ENCODE results near the gene ARFGAP1. TPM values are rescaled to one million over a fixed set of nuclear protein-coding genes. Genes with fewer than 3 reads are reported as not detected.

Gene ARFGAP1
- total and polyA plus RNA-seq, 10 of the 15 experiments (the other 5 are each of a cell fraction or from before 2014, with no cell fraction given), result 0.45 to 79.9 (median 30.8) TPM

DNA sequence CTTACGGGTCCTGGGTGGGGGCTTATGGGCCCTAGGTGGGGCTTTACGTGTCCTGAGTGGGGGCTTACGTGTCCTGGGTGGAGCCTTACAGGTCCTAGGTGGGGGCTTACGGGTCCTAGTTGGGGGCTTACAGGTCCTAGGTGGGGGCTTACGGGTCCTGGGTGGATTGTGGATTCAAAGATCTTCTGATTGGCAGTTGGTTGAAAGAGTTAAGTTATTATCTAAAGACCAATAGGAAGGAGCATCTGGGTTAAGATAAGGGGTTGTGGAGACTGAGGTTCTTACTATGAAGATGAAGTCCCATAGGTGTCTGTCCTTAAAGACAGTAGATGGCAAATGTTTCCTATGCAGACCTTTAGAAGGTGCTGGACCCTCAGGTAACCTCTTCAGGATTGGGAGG, 45.4 kb upstream of the ARFGAP1 start (continued):
- TF ChIP-seq, protein P1, sequence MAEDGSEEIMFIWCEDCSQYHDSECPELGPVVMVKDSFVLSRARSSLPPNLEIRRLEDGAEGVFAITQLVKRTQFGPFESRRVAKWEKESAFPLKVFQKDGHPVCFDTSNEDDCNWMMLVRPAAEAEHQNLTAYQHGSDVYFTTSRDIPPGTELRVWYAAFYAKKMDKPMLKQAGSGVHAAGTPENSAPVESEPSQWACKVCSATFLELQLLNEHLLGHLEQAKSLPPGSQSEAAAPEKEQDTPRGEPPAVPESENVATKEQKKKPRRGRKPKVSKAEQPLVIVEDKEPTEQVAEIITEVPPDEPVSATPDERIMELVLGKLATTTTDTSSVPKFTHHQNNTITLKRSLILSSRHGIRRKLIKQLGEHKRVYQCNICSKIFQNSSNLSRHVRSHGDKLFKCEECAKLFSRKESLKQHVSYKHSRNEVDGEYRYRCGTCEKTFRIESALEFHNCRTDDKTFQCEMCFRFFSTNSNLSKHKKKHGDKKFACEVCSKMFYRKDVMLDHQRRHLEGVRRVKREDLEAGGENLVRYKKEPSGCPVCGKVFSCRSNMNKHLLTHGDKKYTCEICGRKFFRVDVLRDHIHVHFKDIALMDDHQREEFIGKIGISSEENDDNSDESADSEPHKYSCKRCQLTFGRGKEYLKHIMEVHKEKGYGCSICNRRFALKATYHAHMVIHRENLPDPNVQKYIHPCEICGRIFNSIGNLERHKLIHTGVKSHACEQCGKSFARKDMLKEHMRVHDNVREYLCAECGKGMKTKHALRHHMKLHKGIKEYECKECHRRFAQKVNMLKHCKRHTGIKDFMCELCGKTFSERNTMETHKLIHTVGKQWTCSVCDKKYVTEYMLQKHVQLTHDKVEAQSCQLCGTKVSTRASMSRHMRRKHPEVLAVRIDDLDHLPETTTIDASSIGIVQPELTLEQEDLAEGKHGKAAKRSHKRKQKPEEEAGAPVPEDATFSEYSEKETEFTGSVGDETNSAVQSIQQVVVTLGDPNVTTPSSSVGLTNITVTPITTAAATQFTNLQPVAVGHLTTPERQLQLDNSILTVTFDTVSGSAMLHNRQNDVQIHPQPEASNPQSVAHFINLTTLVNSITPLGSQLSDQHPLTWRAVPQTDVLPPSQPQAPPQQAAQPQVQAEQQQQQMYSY (CRISPR knock-in tag; IDR thresholded peaks at IDR 0.05), result no peak
- no peak for TF ChIP-seq TBL1XR1 (IDR thresholded peaks at IDR 0.05; ENCODE audit: low read depth, low read length)
- no peak for TF ChIP-seq BHLHE40 (IDR thresholded peaks at IDR 0.05; ENCODE audit: borderline replicate concordance in 1 of 2, low read depth in 2 of 2, low read length in 1 of 2)
- TF ChIP-seq, protein P2, sequence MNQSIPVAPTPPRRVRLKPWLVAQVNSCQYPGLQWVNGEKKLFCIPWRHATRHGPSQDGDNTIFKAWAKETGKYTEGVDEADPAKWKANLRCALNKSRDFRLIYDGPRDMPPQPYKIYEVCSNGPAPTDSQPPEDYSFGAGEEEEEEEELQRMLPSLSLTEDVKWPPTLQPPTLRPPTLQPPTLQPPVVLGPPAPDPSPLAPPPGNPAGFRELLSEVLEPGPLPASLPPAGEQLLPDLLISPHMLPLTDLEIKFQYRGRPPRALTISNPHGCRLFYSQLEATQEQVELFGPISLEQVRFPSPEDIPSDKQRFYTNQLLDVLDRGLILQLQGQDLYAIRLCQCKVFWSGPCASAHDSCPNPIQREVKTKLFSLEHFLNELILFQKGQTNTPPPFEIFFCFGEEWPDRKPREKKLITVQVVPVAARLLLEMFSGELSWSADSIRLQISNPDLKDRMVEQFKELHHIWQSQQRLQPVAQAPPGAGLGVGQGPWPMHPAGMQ (IDR thresholded peaks at IDR 0.05; ENCODE audit: borderline replicate concordance), result no peak
- no peak for TF ChIP-seq MYC (IDR thresholded peaks at IDR 0.05; ENCODE audit: insufficient read depth, insufficient read length, insufficient replicate concordance, low read length, severe bottlenecking)
- TF ChIP-seq ZZZ3 (IDR thresholded peaks at IDR 0.05; ENCODE audit: control insufficient read depth, insufficient read length, low read depth), result no peak
- TF ChIP-seq POLR2A (IDR thresholded peaks at IDR 0.05; ENCODE audit: low read depth, low read length), result no peak

DNA sequence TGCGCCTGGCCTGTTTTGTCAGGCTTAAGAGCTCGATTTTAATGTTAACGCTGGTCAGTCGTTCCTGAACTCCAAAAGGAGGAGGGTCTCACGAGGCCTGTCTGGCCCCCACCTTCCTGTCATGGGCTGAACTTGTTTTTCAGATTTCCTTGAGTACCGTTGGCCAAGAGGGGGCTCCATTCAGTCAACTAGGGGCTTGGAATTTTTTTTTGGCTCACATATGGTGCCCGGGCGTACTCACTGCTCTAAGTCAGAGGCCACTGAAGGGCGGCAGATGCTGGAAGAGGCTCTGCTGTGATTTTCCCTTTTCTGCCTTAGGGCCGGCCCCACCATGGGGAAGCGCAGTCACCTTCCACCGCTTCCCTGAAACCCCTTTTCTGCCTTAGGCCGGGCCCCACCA, 43.8 kb upstream of the ARFGAP1 start:
- Histone ChIP-seq H3K9ac (ENCODE audit: control insufficient read depth, insufficient read depth, low read length) (no peak overlapping the region), H3K9me3 (replicated peaks; ENCODE audit: control insufficient read depth, insufficient read depth, low read length) (no peaks in the 10 kb centered on the region), H3K36me3 (ENCODE audit: control insufficient read depth in 2 of 2, insufficient read depth in 2 of 2, low read length in 1 of 2) (no peaks in the 10 kb centered on the region), H3K79me2 (ENCODE audit: control insufficient read depth, insufficient read depth, low read length) (no peaks in the 10 kb centered on the region), H4K20me1 (ENCODE audit: control insufficient read depth, insufficient read depth) (no peaks in the 10 kb centered on the region), H3K4me1 (ENCODE audit: control insufficient read depth, insufficient read depth, low read length) (no peaks in the 10 kb centered on the region), H2AFZ (ENCODE audit: control insufficient read depth, low read depth, low read length) (no peak overlapping the region), H3K27ac (ENCODE audit: control insufficient read depth, insufficient read depth) (no peak overlapping the region), H3K27me3 (replicated peaks in 1 of 2; ENCODE audit: control insufficient read depth in 2 of 2, insufficient read depth in 2 of 2, low read length in 1 of 2) (peaks cover 2% of the 10 kb centered on the region in 2 experiments; a peak in 3 of 4 replicates), H3K4me2 (ENCODE audit: control insufficient read depth, insufficient read depth) (no peak overlapping the region), H3K4me3 (no peak overlapping the region)
- SMC1A ChIA-PET (ENCODE audit: uncharacterized antibody, unreplicated experiment), result no interaction called here
- RAD21 ChIA-PET (ENCODE audit: unreplicated experiment), result no interaction called here
- DNase-seq (ENCODE audit: low read depth, low spot score) (no peak), FAIRE-seq (no peak), ATAC-seq (no peak)
- intact Hi-C loops (cut with micrococcal nuclease; ENCODE audit: unreplicated experiment) (no loop called here), in situ Hi-C loops (cut with MboI) (no loop called here)
- BruUV-seq (replicated peaks), result no TSS peak
- POLR2A ChIA-PET, result no interaction called here
- WGBS (ENCODE audit: insufficient coverage, insufficient replicate concordance, low lambda C conversion rate, missing lambda C conversion rate), result 31% methylated on average over 13 of the region's 13 CpGs
- CTCF ChIA-PET, result no interaction called here
- TF ChIP-seq, protein P1 (CRISPR knock-in tag; IDR thresholded peaks at IDR 0.05), result no peak
- TF ChIP-seq, protein P3, sequence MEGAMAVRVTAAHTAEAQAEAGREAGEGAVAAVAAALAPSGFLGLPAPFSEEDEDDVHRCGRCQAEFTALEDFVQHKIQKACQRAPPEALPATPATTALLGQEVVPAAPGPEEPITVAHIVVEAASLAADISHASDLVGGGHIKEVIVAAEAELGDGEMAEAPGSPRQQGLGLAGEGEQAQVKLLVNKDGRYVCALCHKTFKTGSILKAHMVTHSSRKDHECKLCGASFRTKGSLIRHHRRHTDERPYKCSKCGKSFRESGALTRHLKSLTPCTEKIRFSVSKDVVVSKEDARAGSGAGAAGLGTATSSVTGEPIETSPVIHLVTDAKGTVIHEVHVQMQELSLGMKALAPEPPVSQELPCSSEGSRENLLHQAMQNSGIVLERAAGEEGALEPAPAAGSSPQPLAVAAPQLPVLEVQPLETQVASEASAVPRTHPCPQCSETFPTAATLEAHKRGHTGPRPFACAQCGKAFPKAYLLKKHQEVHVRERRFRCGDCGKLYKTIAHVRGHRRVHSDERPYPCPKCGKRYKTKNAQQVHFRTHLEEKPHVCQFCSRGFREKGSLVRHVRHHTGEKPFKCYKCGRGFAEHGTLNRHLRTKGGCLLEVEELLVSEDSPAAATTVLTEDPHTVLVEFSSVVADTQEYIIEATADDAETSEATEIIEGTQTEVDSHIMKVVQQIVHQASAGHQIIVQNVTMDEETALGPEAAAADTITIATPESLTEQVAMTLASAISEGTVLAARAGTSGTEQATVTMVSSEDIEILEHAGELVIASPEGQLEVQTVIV (IDR thresholded peaks at IDR 0.05; ENCODE audit: borderline replicate concordance, partially characterized antibody), result no peak
- TF ChIP-seq FOXK2 (IDR thresholded peaks at IDR 0.05) (no peak), ETV6 (conservative IDR thresholded peaks at IDR 0.05 in 1 of 2, IDR thresholded peaks at IDR 0.05 in 1 of 2; ENCODE audit: borderline replicate concordance in 1 of 2, low read depth in 1 of 2) (no peak)

All from GM12878 (cell line).